ENCODE measurements around the gene SAMD3.
"Not testable (repeated sequence)": the region's sequence is repeated elsewhere in the genome, so short reads cannot be mapped to it uniquely, and the experiment has no call there.

Gene SAMD3

GRCh38 chr6:130212215-130212874 is 10.4 kb downstream of the SAMD3 start:
- DNase-seq (ENCODE audit: low read depth in 2 of 2) = no peak

- no peak for DNase-seq (ENCODE audit: low read depth in 2 of 2)
These were observed 11.1 kb downstream of the SAMD3 start for GRCh38 chr6:130211691-130212090.

- DNase-seq (ENCODE audit: low read depth in 2 of 2) = no peak
These were observed 14.6 kb downstream of the SAMD3 start for GRCh38 chr6:130207979-130208649.

- no peak for DNase-seq (ENCODE audit: low read depth in 2 of 2)
These were observed 16.3 kb downstream of the SAMD3 start for GRCh38 chr6:130206479-130206878.

- DNase-seq (ENCODE audit: low read depth in 2 of 2) = no peak
These were observed 18.4 kb downstream of the SAMD3 start for GRCh38 chr6:130204322-130204721.

- DNase-seq (ENCODE audit: low read depth in 2 of 2) = no peak
These were observed 19.4 kb downstream of the SAMD3 start for GRCh38 chr6:130203370-130203769.

- DNase-seq (ENCODE audit: low read depth in 2 of 2) = no peak
These were observed 20.0 kb downstream of the SAMD3 start for GRCh38 chr6:130202782-130203181.

GRCh38 chr6:130200020-130200419 is 22.7 kb downstream of the SAMD3 start:
- no peak for DNase-seq (ENCODE audit: low read depth in 2 of 2)

GRCh38 chr6:130198483-130199035 is 24.2 kb downstream of the SAMD3 start:
- no peak for DNase-seq (ENCODE audit: low read depth in 2 of 2)

- not testable (repeated sequence) for DNase-seq (ENCODE audit: low read depth in 2 of 2)
These were observed 24.8 kb downstream of the SAMD3 start for GRCh38 chr6:130197816-130198482.

GRCh38 chr6:130194434-130194833 is 28.3 kb downstream of the SAMD3 start:
- not testable (repeated sequence) for DNase-seq (ENCODE audit: low read depth in 2 of 2)

GRCh38 chr6:130190701-130191690 is 31.8 kb downstream of the SAMD3 start:
- no peak for DNase-seq (ENCODE audit: low read depth in 2 of 2)

- no peak for DNase-seq (ENCODE audit: low read depth in 2 of 2)
These were observed 33.0 kb downstream of the SAMD3 start for GRCh38 chr6:130189531-130190397.

- no peak for DNase-seq (ENCODE audit: low read depth in 2 of 2)
These were observed 34.4 kb downstream of the SAMD3 start for GRCh38 chr6:130188207-130188899.

- no peak for DNase-seq (ENCODE audit: low read depth in 2 of 2)
These were observed 35.2 kb downstream of the SAMD3 start for GRCh38 chr6:130187335-130188206.

GRCh38 chr6:130185658-130186057 is 37.1 kb downstream of the SAMD3 start:
- no peak for DNase-seq (ENCODE audit: low read depth in 2 of 2)

GRCh38 chr6:130183271-130184222 is 39.2 kb downstream of the SAMD3 start:
- DNase-seq (ENCODE audit: low read depth in 2 of 2) = no peak

GRCh38 chr6:130182466-130182865 is 40.3 kb downstream of the SAMD3 start:
- DNase-seq (ENCODE audit: low read depth in 2 of 2) = no peak

Data from fibroblast of skin of left quadriceps (primary cell).